Measurements from ENCODE around the gene BMPR2. TPM values are rescaled to one million over a fixed set of nuclear protein-coding genes. Genes with fewer than 3 reads are reported as not detected.

The BMPR2 gene
- total RNA-seq, 1 donor from 2014 or later = 88.9 TPM

GRCh38 chr2:202337706-202338346 lies 38.3 kb upstream of the BMPR2 start:
- no peak overlapping the region for H3K27ac Mint-ChIP-seq (ENCODE audit: unreplicated experiment)
- no peak for DNase-seq (ENCODE audit: low spot score)
- H3K36me3 Mint-ChIP-seq (ENCODE audit: low read depth, unreplicated experiment) = no peaks in the 10 kb centered on the region
- TF ChIP-seq CTCF (IDR thresholded peaks at IDR 0.05; ENCODE audit: unreplicated experiment) = no peak
- H3K4me3 Mint-ChIP-seq (ENCODE audit: unreplicated experiment) = no peak overlapping the region
- H3K27me3 Mint-ChIP-seq (ENCODE audit: unreplicated experiment) = peaks cover 2% of the 10 kb centered on the region
- H3K9me3 Mint-ChIP-seq (ENCODE audit: unreplicated experiment) = no peaks in the 10 kb centered on the region
- H3K4me1 Mint-ChIP-seq (ENCODE audit: unreplicated experiment) = peaks cover 10% of the 10 kb centered on the region

GRCh38 chr2:202339071-202339870 lies 36.9 kb upstream of the BMPR2 start:
- no peak overlapping the region for H3K4me3 Mint-ChIP-seq (ENCODE audit: unreplicated experiment)
- TF ChIP-seq CTCF (IDR thresholded peaks at IDR 0.05; ENCODE audit: unreplicated experiment) = no peak

GRCh38 chr2:202344178-202344577 lies 31.9 kb upstream of the BMPR2 start:
- DNase-seq (ENCODE audit: low spot score) = no peak
- H3K27me3 Mint-ChIP-seq (ENCODE audit: unreplicated experiment) = no peaks in the 10 kb centered on the region

More at GRCh38 chr2:202339071-202339870, 36.9 kb upstream of the BMPR2 start:
- Mint-ChIP-seq H3K4me1 (ENCODE audit: unreplicated experiment) (peaks cover 6% of the 10 kb centered on the region), H3K27me3 (ENCODE audit: unreplicated experiment) (peaks cover 2% of the 10 kb centered on the region), H3K36me3 (ENCODE audit: low read depth, unreplicated experiment) (no peaks in the 10 kb centered on the region), H3K9me3 (ENCODE audit: unreplicated experiment) (no peaks in the 10 kb centered on the region), H3K27ac (ENCODE audit: unreplicated experiment) (no peak overlapping the region)
- DNase-seq (ENCODE audit: low spot score) = no peak

GRCh38 chr2:202346180-202346579 lies 29.9 kb upstream of the BMPR2 start:
- Mint-ChIP-seq H3K9me3 (ENCODE audit: unreplicated experiment) (no peaks in the 10 kb centered on the region), H3K4me3 (ENCODE audit: unreplicated experiment) (no peak overlapping the region), H3K27ac (ENCODE audit: unreplicated experiment) (no peak overlapping the region), H3K27me3 (ENCODE audit: unreplicated experiment) (no peaks in the 10 kb centered on the region), H3K4me1 (ENCODE audit: unreplicated experiment) (no peaks in the 10 kb centered on the region), H3K36me3 (ENCODE audit: low read depth, unreplicated experiment) (no peaks in the 10 kb centered on the region)
- no peak for DNase-seq (ENCODE audit: low spot score)
- no peak for TF ChIP-seq CTCF (IDR thresholded peaks at IDR 0.05; ENCODE audit: unreplicated experiment)

More at GRCh38 chr2:202344178-202344577, 31.9 kb upstream of the BMPR2 start:
- Mint-ChIP-seq H3K27ac (ENCODE audit: unreplicated experiment) (no peak overlapping the region), H3K4me3 (ENCODE audit: unreplicated experiment) (no peak overlapping the region), H3K4me1 (ENCODE audit: unreplicated experiment) (no peaks in the 10 kb centered on the region), H3K36me3 (ENCODE audit: low read depth, unreplicated experiment) (no peaks in the 10 kb centered on the region), H3K9me3 (ENCODE audit: unreplicated experiment) (no peaks in the 10 kb centered on the region)
- no peak for TF ChIP-seq CTCF (IDR thresholded peaks at IDR 0.05; ENCODE audit: unreplicated experiment)

GRCh38 chr2:202353430-202353829 lies 22.7 kb upstream of the BMPR2 start:
- H3K27me3 Mint-ChIP-seq (ENCODE audit: unreplicated experiment) = no peaks in the 10 kb centered on the region
- H3K4me1 Mint-ChIP-seq (ENCODE audit: unreplicated experiment) = peaks cover 2% of the 10 kb centered on the region
- no peak for TF ChIP-seq CTCF (IDR thresholded peaks at IDR 0.05; ENCODE audit: unreplicated experiment)
- no peak overlapping the region for H3K4me3 Mint-ChIP-seq (ENCODE audit: unreplicated experiment)
- no peak overlapping the region for H3K27ac Mint-ChIP-seq (ENCODE audit: unreplicated experiment)
- H3K9me3 Mint-ChIP-seq (ENCODE audit: unreplicated experiment) = no peaks in the 10 kb centered on the region
- H3K36me3 Mint-ChIP-seq (ENCODE audit: low read depth, unreplicated experiment) = no peaks in the 10 kb centered on the region
- no peak for DNase-seq (ENCODE audit: low spot score)

Measured in endothelial cell (in vitro differentiated cells).